HL-60 (cell line): ENCODE measurements around the gene NAV2.

Experiments used
- POLR2AphosphoS5 ChIP-seq: IDR thresholded peaks from 2 replicates; pipeline ENCODE4 v1.6.1; 2012; ENCODE audit warnings: low read depth
- TF ChIP-seq, protein P1 (sequence below): IDR thresholded peaks from one replicate; pipeline ENCODE4 v1.5.1; 2011; ENCODE audit warnings: low read length, control low read depth, inconsistent platforms; ENCODE audit not compliant: insufficient read depth
- TF ChIP-seq, protein P2 (sequence below): IDR thresholded peaks from 2 replicates; pipeline ENCODE4 v1.6.1; 2012; ENCODE audit warnings: low read depth; ENCODE audit not compliant: insufficient replicate concordance

DNA sequence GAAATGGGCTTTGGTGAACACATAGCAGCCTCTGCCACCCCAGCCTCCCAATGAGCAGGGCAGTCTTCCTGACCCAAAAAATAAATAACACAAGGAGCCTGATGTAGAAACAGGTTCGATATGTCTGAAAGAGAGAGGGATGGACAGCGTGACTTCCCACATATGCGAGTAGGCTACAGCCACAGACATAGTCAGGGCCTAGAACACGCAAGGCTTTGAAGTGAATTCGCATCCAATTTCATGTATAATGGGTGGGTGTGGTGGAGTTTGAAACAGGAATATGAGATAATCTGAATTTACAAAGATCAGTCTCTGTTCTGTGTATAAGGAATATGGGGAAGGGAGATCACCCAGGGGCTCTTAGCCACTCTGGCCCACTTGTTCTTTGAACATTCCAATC, 373.3 kb downstream of the NAV2 start:
- TF ChIP-seq, protein P1, sequence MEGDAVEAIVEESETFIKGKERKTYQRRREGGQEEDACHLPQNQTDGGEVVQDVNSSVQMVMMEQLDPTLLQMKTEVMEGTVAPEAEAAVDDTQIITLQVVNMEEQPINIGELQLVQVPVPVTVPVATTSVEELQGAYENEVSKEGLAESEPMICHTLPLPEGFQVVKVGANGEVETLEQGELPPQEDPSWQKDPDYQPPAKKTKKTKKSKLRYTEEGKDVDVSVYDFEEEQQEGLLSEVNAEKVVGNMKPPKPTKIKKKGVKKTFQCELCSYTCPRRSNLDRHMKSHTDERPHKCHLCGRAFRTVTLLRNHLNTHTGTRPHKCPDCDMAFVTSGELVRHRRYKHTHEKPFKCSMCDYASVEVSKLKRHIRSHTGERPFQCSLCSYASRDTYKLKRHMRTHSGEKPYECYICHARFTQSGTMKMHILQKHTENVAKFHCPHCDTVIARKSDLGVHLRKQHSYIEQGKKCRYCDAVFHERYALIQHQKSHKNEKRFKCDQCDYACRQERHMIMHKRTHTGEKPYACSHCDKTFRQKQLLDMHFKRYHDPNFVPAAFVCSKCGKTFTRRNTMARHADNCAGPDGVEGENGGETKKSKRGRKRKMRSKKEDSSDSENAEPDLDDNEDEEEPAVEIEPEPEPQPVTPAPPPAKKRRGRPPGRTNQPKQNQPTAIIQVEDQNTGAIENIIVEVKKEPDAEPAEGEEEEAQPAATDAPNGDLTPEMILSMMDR = no peak
- TF ChIP-seq POLR2AphosphoS5 = no peak
- TF ChIP-seq, protein P2, sequence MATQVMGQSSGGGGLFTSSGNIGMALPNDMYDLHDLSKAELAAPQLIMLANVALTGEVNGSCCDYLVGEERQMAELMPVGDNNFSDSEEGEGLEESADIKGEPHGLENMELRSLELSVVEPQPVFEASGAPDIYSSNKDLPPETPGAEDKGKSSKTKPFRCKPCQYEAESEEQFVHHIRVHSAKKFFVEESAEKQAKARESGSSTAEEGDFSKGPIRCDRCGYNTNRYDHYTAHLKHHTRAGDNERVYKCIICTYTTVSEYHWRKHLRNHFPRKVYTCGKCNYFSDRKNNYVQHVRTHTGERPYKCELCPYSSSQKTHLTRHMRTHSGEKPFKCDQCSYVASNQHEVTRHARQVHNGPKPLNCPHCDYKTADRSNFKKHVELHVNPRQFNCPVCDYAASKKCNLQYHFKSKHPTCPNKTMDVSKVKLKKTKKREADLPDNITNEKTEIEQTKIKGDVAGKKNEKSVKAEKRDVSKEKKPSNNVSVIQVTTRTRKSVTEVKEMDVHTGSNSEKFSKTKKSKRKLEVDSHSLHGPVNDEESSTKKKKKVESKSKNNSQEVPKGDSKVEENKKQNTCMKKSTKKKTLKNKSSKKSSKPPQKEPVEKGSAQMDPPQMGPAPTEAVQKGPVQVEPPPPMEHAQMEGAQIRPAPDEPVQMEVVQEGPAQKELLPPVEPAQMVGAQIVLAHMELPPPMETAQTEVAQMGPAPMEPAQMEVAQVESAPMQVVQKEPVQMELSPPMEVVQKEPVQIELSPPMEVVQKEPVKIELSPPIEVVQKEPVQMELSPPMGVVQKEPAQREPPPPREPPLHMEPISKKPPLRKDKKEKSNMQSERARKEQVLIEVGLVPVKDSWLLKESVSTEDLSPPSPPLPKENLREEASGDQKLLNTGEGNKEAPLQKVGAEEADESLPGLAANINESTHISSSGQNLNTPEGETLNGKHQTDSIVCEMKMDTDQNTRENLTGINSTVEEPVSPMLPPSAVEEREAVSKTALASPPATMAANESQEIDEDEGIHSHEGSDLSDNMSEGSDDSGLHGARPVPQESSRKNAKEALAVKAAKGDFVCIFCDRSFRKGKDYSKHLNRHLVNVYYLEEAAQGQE = no peak
